Glutamatergic neuron (in vitro differentiated cells): Measurements from ENCODE around the gene VSTM4. TPM values are rescaled to one million over a fixed set of nuclear protein-coding genes. Genes with fewer than 3 reads are reported as not detected.

Experiments
- DNase-seq: peaks from one replicate; pipeline ENCODE4 v3.0.0; 2022
- H3K27ac Mint-ChIP-seq: one replicate; pipeline ENCODE4 v1.8.0; 2020; ENCODE audit warnings: mild to moderate bottlenecking, mixed read lengths, inconsistent platforms; ENCODE audit not compliant: unreplicated experiment
- H3K27me3 Mint-ChIP-seq: one replicate; pipeline ENCODE4 v1.8.0; 2020; ENCODE audit warnings: mild to moderate bottlenecking, moderate library complexity, mixed read lengths, inconsistent platforms; ENCODE audit not compliant: unreplicated experiment
- H3K36me3 Mint-ChIP-seq: one replicate; pipeline ENCODE4 v1.8.0; 2020; ENCODE audit warnings: mild to moderate bottlenecking, mixed read lengths, inconsistent platforms; ENCODE audit not compliant: unreplicated experiment
- H3K4me1 Mint-ChIP-seq: one replicate; pipeline ENCODE4 v1.8.0; 2020; ENCODE audit warnings: mild to moderate bottlenecking, low read depth, mixed read lengths, inconsistent platforms; ENCODE audit not compliant: unreplicated experiment
- H3K4me3 Mint-ChIP-seq: one replicate; pipeline ENCODE4 v1.8.0; 2020; ENCODE audit warnings: mild to moderate bottlenecking, mixed read lengths, inconsistent platforms; ENCODE audit not compliant: unreplicated experiment
- H3K9me3 Mint-ChIP-seq: one replicate; pipeline ENCODE4 v1.8.0; 2020; ENCODE audit warnings: mild to moderate bottlenecking, moderate library complexity, mixed read lengths, inconsistent platforms; ENCODE audit not compliant: unreplicated experiment
- CTCF ChIP-seq: fragments of 200-600 bp; sonication (generic); IDR thresholded peaks from one replicate; pipeline ENCODE4 v1.5.0; 2021; ENCODE audit not compliant: partially characterized antibody, unreplicated experiment
- total RNA-seq: library from RNA; stranded (reverse); fragmentation: NEBNext Ultra II Directional; extraction: Animal tissue kit (Norgen Biotek cat#: 25700); gene quantifications from one replicate; pipeline ENCODE4 v1.2.1, GENCODE V29; 2021; ENCODE audit not compliant: unreplicated experiment

Gene VSTM4
- total RNA-seq, 1 donor from 2014 or later = 2.0 TPM

DNA sequence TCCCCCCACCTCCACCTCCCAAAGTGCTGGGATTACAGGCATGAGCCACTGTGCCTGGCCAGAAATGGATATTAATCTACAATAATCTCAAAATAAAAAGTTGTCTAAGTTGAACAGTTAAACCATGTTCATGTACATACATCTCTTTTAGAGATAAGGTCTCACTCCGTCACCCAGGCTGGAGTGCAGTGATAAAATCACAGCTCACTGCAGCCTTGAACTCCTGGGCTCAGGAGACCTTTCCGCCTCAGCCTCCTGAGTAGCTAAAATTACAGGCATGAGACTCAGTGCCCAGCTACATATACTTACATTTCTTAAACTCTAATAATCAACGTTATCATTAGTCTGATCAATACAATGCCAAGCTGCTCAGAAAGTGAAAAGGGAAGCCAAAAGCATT lies 36.2 kb downstream of the VSTM4 start:
- Mint-ChIP-seq H3K27ac (no peak overlapping the region), H3K27me3 (no peaks in the 10 kb centered on the region), H3K36me3 (no peaks in the 10 kb centered on the region), H3K9me3 (peaks cover 3% of the 10 kb centered on the region), H3K4me3 (no peak overlapping the region), H3K4me1 (peaks cover 27% of the 10 kb centered on the region)
- no peak for TF ChIP-seq CTCF
- DNase-seq = no peak

- H3K27me3 Mint-ChIP-seq = no peaks in the 10 kb centered on the region
- DNase-seq = no peak
- no peaks in the 10 kb centered on the region for H3K36me3 Mint-ChIP-seq
- no peak for TF ChIP-seq CTCF
- no peak overlapping the region for H3K27ac Mint-ChIP-seq
- H3K4me3 Mint-ChIP-seq = no peak overlapping the region
- H3K9me3 Mint-ChIP-seq = peaks cover 2% of the 10 kb centered on the region
- H3K4me1 Mint-ChIP-seq = peaks cover 27% of the 10 kb centered on the region
Measured at GRCh38 chr10:49078433-49078832, 36.9 kb downstream of the VSTM4 start.

- Mint-ChIP-seq H3K4me3 (no peak overlapping the region), H3K4me1 (peaks cover 13% of the 10 kb centered on the region), H3K27me3 (no peaks in the 10 kb centered on the region), H3K36me3 (no peaks in the 10 kb centered on the region), H3K9me3 (no peaks in the 10 kb centered on the region), H3K27ac (no peak overlapping the region)
- no peak for TF ChIP-seq CTCF
- no peak for DNase-seq
Measured at GRCh38 chr10:49076741-49077521, 38.4 kb downstream of the VSTM4 start.

GRCh38 chr10:49076319-49076718 lies 39.0 kb downstream of the VSTM4 start:
- TF ChIP-seq CTCF = no peak
- no peak overlapping the region for H3K27ac Mint-ChIP-seq
- H3K4me3 Mint-ChIP-seq = no peak overlapping the region
- no peak for DNase-seq
- no peaks in the 10 kb centered on the region for H3K36me3 Mint-ChIP-seq
- H3K4me1 Mint-ChIP-seq = peaks cover 10% of the 10 kb centered on the region
- H3K27me3 Mint-ChIP-seq = no peaks in the 10 kb centered on the region
- H3K9me3 Mint-ChIP-seq = no peaks in the 10 kb centered on the region

DNA sequence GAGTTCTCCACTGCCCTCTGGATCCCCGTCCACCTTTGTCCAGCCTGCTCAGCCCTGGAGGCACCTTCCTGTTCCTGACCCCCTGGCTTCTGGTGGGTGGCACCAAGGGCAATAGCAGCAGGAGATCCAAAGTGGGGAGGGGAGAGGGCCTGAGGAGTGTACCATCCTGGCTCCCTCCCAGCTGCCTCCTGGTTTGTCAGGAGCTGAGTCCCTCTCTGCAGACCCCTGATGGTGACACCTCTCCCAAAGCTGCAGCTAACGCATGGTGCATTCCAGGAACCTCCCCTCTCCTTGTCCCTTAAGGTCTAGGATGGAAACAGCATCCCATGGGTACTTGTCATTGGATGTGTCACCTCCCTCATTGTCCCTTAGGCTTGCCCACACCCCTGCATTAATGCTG lies 39.6 kb downstream of the VSTM4 start:
- Mint-ChIP-seq H3K4me1 (peaks cover 10% of the 10 kb centered on the region), H3K9me3 (no peaks in the 10 kb centered on the region), H3K27me3 (no peaks in the 10 kb centered on the region), H3K36me3 (no peaks in the 10 kb centered on the region), H3K4me3 (no peak overlapping the region), H3K27ac (no peak overlapping the region)
- TF ChIP-seq CTCF = no peak
- DNase-seq = no peak
